Measurements from ENCODE around the gene ELOVL7. TPM values are rescaled to one million over a fixed set of nuclear protein-coding genes. Genes with fewer than 3 reads are reported as not detected.
A peak's percentile ranks its signal among the peaks of the same experiment; 100 is the strongest.
"Not testable (repeated sequence)": the region's sequence is repeated elsewhere in the genome, so short reads cannot be mapped to it uniquely, and the experiment has no call there.

ELOVL7 gene
- total RNA-seq, 1 donor from 2014 or later, result 0.60 TPM

DNA sequence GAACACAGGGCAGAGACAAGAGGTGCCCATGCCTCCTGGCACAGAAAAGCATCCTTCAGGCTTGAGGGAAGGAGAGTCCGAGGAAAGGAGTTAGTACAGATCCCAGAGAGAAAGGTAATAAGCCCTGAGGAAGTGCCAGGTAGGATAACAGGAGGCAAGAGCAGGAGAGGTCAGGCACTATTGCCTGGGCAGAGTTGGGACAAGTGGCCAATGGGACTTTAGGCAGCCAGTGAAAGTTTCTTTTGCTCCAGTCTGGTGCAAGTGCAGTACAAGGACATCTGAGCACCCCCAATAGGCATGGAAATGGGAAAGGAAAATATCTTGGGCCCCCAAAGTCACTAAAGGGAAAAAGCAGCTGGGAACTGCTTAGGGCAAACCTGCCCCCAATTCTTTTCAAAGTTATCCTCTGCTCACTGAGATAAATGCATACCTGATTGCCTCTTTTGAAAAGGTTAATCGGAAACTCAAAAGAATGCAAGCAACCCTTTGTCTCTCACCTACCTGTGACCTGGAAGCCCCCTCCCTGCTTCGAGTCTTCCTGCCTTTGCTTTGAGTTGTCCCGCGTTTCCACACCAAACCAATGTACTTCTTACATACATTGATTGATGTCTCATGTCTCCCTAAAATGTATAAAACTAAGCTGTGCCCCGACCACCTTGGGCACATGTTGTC lies 46.5 kb downstream of the ELOVL7 start:
- DNase-seq (ENCODE audit: low spot score), result no peak

DNA sequence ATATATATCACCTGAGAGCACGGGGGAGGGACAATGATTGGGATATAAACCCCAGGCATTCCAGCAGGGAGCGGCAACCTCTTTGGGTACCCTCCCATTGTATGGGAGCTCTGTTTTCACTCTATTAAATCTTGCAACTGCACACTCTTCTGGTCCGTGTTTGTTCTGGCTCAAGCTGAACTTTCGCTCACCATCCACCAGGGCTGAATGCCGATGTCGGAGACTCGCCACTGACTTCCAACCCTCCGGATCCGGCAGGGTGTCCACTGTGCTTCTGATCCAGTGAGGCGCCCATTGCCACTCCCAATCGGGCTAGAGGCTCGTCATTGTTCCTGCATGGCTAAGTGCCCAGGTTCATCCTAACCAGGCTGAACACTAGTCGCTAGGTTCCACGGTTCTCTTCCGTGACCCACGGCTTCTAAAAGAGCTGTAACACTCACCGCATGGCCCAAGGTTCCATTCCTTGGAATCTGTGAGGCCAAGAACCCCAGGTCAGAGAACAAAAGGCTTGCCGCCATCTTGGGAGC lies 48.6 kb downstream of the ELOVL7 start:
- DNase-seq (ENCODE audit: low spot score); ATAC-seq: not testable (repeated sequence)

More for the DNA sequence above, 46.5 kb downstream of the ELOVL7 start:
- no peak for ATAC-seq

- no peak for ATAC-seq
Observed at GRCh38 chr5:60794691-60795090, 49.4 kb downstream of the ELOVL7 start.

GRCh38 chr5:60792438-60792837 lies 51.6 kb downstream of the ELOVL7 start:
- no peak for ATAC-seq
- no peak for DNase-seq (ENCODE audit: low spot score)

More at GRCh38 chr5:60794691-60795090, 49.4 kb downstream of the ELOVL7 start:
- no peak for DNase-seq (ENCODE audit: low spot score)

- no peak for DNase-seq (ENCODE audit: low spot score)
- no peak for ATAC-seq
Observed at GRCh38 chr5:60789551-60789950, 54.5 kb downstream of the ELOVL7 start.

GRCh38 chr5:60788863-60789513 lies 55.1 kb downstream of the ELOVL7 start:
- no peak for DNase-seq (ENCODE audit: low spot score)
- no peak for ATAC-seq

- ATAC-seq, result no peak
- no peak for DNase-seq (ENCODE audit: low spot score)
Observed at GRCh38 chr5:60779466-60779865, 64.6 kb downstream of the ELOVL7 start.

DNA sequence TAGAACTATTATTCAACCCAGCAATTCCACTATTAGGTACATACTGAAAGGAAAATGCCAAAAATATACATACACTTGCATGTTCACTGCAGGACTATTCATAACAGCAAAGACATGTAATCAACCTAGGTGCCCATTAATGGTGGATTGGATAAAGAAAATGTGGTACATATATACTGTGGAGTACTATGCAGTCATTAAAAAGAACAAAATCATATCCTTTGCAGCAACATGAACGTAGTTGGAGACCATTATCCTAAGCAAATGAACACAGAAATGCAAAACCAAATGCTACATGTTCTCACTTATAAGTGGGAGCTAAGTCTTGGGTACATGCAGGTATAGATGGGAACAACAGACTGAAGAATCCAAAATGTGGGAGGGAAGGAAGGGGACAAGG lies 67.7 kb downstream of the ELOVL7 start:
- DNase-seq (ENCODE audit: low spot score) (no peak), ATAC-seq (no peak)

GRCh38 chr5:60765019-60765709 lies 78.9 kb downstream of the ELOVL7 start:
- ATAC-seq (no peak), DNase-seq (ENCODE audit: low spot score) (no peak)

- no peak for ATAC-seq
- DNase-seq (ENCODE audit: low spot score), result no peak
Observed at GRCh38 chr5:60763061-60763460, 81.0 kb downstream of the ELOVL7 start.

DNA sequence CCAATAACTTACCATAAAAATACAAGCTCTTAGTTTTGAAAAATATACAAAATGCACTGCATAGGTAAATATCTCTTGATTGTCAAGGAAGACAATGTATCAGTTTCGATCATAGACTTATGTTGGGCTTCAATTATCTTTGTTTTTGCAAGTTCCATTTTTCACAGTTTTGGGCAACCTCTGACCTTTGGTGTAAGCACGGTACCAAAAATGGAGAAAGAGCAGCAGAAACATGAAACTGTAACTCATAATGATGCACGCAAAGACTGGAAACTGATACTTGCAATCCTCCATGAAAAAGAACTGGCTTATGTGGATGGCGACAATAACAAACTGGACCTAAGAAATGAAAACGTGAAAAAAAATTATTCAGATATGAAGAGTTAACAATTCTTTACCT lies 89.6 kb downstream of the ELOVL7 start:
- no peak for ATAC-seq
- DNase-seq (ENCODE audit: low spot score), result no peak

DNA sequence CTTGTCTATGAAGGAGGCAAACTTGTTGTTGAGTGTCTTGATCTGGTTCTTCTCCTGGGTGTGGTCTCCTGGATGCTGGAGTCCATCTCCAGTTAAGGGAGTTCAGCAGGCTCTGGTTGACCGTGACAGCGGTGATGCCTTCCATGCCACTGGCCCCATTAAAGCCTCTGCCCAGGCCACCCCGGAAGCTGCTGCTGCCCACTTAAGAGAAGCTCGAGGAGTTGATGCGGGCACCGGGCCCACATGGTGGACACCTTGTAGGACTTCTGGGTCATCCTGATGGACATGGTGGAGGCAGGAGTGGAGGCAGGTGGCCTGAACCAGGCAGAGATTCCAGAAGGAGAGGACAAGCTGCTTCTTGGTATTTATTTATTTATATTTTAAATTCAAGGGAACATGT lies 99.4 kb downstream of the ELOVL7 start:
- ATAC-seq (no peak), DNase-seq (ENCODE audit: low spot score) (no peak)

GRCh38 chr5:60743511-60744314 lies 100.4 kb downstream of the ELOVL7 start:
- ATAC-seq, result no peak
- no peak for DNase-seq (ENCODE audit: low spot score)

DNA sequence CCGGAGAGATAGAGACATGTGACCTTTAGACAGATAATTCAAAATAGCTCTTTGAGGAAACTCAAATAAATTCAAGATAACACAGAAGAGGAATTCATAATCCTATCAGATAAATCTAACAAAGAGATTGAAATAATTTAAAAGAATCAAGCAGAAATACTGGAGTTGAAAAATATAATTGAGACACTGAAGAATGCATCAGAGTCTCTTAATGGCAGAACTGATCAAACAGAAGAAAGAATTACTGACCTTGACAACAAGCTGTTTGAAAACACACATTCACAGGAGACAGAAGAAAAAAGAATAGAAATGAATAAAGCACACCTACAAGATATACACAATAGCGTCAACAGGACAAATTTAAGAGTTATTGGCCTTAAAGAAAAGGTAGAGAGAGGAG lies 103.7 kb downstream of the ELOVL7 start:
- no peak for ATAC-seq
- DNase-seq (ENCODE audit: low spot score), result no peak

- no peak for ATAC-seq
Observed at GRCh38 chr5:60738933-60739332, 105.1 kb downstream of the ELOVL7 start.

DNA sequence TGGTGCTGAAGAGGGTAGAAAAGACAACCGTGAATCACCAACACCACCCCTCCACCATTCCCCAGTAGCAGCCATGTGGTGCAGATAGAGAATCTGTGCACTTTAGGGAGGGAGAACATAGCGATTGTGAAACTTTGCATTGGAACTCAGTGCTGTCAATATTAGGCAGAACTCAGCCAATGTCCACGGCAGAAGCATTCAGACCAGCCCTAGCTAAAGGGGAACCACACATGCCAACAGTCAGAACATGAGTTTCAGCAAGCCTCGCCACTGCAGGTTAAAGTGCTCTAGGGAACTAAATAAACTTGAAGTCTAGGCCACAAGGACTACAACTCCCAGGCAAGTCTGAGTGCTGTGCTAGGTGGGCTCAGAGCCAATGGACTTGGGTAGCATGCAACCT lies 105.6 kb downstream of the ELOVL7 start:
- DNase-seq (ENCODE audit: low spot score) (no peak), ATAC-seq (peak; percentile 54)

More at GRCh38 chr5:60738933-60739332, 105.1 kb downstream of the ELOVL7 start:
- no peak for DNase-seq (ENCODE audit: low spot score)

DNA sequence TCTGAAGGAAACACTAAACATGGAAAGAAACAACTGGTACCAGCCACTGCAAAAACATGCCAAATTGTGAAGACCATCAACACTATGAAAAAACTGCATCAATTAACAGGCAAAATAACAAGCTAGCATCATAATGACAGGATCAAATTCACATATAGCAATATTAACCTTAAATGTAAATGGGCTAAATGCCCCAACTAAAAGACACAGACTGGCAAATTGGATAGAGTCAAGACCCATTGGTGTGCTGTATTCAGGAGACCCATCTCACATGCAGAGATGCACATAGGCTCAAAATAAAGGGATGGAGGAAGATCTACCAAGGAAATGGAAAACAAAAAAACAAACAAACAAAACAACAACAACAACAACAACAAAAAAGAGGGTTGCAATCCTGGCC lies 113.2 kb downstream of the ELOVL7 start:
- not testable (repeated sequence) for ATAC-seq

DNA sequence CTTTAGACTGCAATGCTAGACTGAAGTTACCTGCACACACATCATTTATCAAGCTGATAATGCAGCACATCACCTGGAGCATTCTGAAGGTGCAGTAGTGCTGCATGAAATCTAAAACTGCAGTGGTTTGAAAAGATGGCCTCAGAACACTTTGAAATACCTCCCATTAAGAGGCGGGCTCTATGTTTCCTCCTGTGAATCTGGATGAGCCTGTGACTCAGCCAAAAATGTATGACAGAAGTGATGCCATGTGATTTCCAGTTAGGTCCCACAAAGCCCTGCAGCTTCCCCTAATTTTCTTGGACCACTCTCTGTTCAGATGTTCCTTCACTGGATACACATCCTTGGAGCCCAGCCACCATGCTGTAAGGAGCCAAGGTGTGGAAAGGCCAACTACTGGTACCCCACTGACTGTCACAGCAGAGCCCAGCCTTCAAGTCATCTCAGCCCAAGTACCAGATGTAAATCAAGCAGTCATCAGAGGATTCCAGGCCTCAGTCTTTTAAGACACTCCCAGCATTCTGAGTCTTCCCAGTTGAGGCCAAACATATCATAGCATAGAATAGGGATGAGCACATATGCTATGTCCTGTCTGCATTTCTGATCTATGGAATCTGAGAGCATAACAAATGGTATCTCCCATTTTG lies 116.9 kb downstream of the ELOVL7 start:
- DNase-seq (ENCODE audit: low spot score), result no peak
- no peak for ATAC-seq

More for the DNA sequence above, 113.2 kb downstream of the ELOVL7 start:
- DNase-seq (ENCODE audit: low spot score), result not testable (repeated sequence)

- ATAC-seq (no peak), DNase-seq (ENCODE audit: low spot score) (no peak)
Observed at GRCh38 chr5:60724126-60724525, 119.9 kb downstream of the ELOVL7 start.

- ATAC-seq, result no peak
- no peak for DNase-seq (ENCODE audit: low spot score)
Observed at GRCh38 chr5:60722416-60722815, 121.7 kb downstream of the ELOVL7 start.

Data from left lobe of liver (tissue), 2 donors.